Thyroid gland (tissue), 4 donors: ENCODE data around the gene SH3RF3.

Source experiments
- CTCF ChIP-seq, 6 experiments: fragments of 200-600 bp in 3 of 6; fragments of 450-650 bp in 3 of 6; sonication (generic) in 3 of 6; IDR thresholded peaks; one replicate each; pipeline ENCODE4 v1.5.1; 2016 to 2019; ENCODE audit warnings: antibody characterized with exemption in 6 of 6, mild to moderate bottlenecking in 2 of 6, inconsistent platforms in 1 of 6, moderate library complexity in 1 of 6
- POLR2A ChIP-seq, 2 donors: fragments of 450-650 bp; IDR thresholded peaks; one replicate each; pipeline ENCODE4 v1.6.1; 2017; ENCODE audit warnings: antibody characterized with exemption in 2 of 2, mild to moderate bottlenecking in 2 of 2, moderate library complexity in 1 of 2

- no peak for TF ChIP-seq CTCF (IDR thresholded peaks at IDR 0.05)
- no peak for TF ChIP-seq POLR2A (IDR thresholded peaks at IDR 0.05)
These were observed 191.4 kb downstream of the SH3RF3 start for GRCh38 chr2:109320195-109320922.
